ENCODE measurements around the gene KAT2A.
A peak's percentile ranks its signal among the peaks of the same experiment; 100 is the strongest.

Gene KAT2A

GRCh38 chr17:42071810-42072209, 49.4 kb downstream of the KAT2A start:
- peaks cover 6% of the 10 kb centered on the region for H3K4me1 Mint-ChIP-seq
- peak overlapping the region; percentile 55 for H3K4me3 Mint-ChIP-seq
- peaks cover 15% of the 10 kb centered on the region for H3K27me3 Mint-ChIP-seq
- H3K27ac Mint-ChIP-seq, result no peak overlapping the region
- no peaks in the 10 kb centered on the region for H3K36me3 Mint-ChIP-seq
- H3K9me3 Mint-ChIP-seq, result no peaks in the 10 kb centered on the region

GRCh38 chr17:42068979-42069378, 52.2 kb downstream of the KAT2A start:
- no peak overlapping the region for H3K27ac Mint-ChIP-seq

DNA sequence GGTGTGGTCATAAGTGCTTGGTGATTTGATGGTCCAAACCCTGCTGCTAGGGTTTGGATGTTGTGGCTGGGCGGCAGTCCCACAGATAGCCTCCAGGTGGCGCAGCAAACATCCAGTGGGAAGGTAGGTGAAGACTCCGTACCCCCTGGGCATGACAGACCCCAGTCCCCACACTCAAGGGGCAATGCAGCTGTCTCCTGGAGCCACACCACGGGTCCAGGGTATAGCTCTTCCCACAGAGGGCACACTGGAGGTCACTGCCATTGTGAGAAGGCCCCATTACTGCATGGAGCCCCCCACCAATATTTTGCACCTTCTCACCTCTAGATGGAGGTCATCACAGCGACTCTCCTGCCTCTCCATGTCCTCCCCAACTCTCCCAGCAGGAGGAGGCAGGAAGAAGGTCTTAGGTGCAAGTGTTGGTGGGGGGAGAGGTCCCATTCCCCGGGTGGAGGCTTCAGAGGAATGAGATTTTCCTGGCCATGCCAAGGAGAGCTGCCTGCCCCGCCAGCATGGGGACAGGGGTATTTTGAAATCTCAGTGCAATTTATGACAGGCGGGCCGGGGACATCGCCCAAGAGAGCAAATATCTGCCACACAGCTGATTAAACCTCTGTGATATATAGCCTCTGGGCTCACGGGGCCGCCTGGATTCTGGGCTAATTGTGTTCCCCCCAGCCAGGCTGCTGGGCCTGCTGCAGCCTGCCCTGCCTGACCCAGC, 53.6 kb downstream of the KAT2A start:
- no peak overlapping the region for H3K27ac Mint-ChIP-seq
- H3K36me3 Mint-ChIP-seq, result no peaks in the 10 kb centered on the region
- H3K9me3 Mint-ChIP-seq, result no peaks in the 10 kb centered on the region
- peaks cover 24% of the 10 kb centered on the region for H3K4me1 Mint-ChIP-seq
- H3K27me3 Mint-ChIP-seq, result peaks cover 3% of the 10 kb centered on the region
- H3K4me3 Mint-ChIP-seq, result no peak overlapping the region

More at GRCh38 chr17:42068979-42069378, 52.2 kb downstream of the KAT2A start:
- peaks cover 8% of the 10 kb centered on the region for H3K27me3 Mint-ChIP-seq
- no peaks in the 10 kb centered on the region for H3K9me3 Mint-ChIP-seq
- peaks cover 16% of the 10 kb centered on the region for H3K4me1 Mint-ChIP-seq
- no peak overlapping the region for H3K4me3 Mint-ChIP-seq
- no peaks in the 10 kb centered on the region for H3K36me3 Mint-ChIP-seq

GRCh38 chr17:42065201-42065600, 56.0 kb downstream of the KAT2A start:
- Mint-ChIP-seq H3K4me3 (no peak overlapping the region), H3K4me1 (peaks cover 18% of the 10 kb centered on the region), H3K27me3 (no peaks in the 10 kb centered on the region), H3K36me3 (no peaks in the 10 kb centered on the region), H3K27ac (no peak overlapping the region), H3K9me3 (no peaks in the 10 kb centered on the region)
